SIG-M5 treated with dmso at 0.1 percent for 504 hours (cell line): ENCODE data around the gene ALPK3.

Experiments
- DNase-seq: peaks from one replicate; lab custom pipeline; 2025; ENCODE audit not compliant: unreplicated experiment; lab: John Stamatoyannopoulos, UW

Gene ALPK3

DNA sequence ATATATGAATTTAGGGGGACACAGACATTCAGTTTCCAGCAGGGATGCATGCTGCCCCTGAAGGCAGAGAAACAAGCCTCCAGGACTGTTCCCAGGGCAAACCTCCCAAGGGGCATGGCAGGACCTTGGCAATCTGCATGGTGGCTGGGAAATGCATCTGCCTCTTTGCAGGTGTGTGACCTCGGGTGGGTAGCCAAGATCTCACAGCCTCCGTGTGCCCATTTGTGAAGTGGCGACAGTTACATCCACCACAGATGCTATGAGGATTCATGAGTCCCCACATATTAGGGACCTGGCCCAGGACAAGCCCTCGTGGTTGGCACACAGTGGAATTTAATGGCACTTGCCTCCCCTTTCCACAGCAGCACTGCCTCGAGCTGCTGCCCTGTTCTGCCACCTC lies 97.2 kb downstream of the ALPK3 start:
- no peak for DNase-seq

DNA sequence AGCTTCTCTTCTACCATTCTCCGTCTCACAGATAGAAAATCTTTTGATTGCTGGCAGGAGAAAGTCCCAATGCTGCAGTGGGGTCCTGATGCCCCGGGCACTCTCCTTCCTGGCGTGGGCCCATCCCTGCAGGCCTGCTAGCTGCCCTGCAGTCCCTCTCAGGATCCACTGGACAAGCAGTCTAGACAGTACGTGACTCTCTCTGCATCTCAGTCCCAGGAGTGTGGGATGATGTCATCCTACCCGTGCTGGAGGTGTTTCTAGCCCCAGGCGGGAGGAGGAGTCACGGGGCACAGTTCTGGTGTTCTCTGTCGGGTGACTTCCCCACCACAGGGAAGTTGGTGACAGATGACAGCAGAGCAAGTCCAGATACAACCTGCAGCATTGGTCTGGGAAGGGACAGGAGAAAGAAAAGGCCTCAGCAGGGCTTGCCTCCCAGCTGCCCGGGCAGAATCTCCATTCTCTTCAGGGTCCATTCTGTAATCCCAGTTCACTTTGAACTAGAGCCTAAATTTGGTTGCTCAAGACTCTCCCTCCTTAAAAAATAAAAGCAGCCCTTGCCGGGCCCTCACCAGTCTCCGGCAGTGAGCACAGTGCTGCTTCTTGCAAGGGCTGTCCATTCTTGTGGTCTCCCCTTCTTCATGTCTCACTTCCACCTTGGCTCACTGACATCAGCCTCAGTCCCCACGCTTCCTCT lies 97.9 kb downstream of the ALPK3 start:
- DNase-seq = peak; percentile 85

GRCh38 chr15:84915606-84915958 lies 98.4 kb downstream of the ALPK3 start:
- no peak for DNase-seq

DNA sequence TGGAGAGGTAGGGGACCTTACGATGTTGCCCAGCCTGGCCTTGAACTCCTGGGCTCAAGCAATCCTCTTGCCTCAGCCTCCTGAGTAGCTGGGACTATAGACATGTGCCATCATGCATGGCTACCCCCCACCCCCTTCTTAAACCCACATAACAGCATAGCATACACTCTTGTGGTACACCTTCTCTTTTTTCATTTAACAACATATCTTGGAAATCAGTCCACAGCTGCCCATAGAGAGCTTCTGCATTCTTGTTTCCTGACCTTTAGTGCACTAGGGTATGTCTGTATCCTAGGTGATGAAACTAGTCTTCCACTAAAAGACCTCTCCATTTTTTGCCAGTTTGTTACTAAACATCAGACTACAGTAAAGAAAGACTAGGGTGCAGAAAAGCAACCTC lies 100.3 kb downstream of the ALPK3 start:
- DNase-seq = no peak

DNA sequence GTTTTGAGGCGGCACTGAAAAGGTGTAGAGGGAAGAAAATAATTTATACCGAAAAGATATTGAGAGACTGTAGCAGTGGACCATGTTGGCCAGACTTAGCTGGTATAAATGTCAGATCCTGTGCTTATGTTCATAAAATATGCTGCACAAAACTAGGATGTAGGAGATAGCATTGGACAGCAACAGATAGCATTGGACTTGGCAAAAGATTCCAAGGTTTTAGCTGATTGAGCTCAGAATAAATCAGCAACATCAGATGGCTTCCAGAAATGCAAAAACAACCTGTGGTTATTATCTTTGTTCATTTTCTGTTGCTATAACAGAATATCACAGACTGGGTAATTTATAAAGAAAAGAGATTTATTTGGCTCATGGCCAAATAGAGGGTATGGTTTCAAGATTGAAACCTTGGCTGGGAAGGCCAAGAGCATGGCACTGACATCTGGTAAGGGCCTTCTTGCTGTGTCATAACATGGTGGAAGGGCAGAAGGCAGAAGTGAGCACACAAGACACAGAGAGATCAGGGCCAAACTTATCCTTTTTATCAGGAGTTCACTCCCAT lies 102.0 kb downstream of the ALPK3 start:
- no peak for DNase-seq

- DNase-seq = no peak
These were observed 104.0 kb downstream of the ALPK3 start for GRCh38 chr15:84921121-84921520.

DNA sequence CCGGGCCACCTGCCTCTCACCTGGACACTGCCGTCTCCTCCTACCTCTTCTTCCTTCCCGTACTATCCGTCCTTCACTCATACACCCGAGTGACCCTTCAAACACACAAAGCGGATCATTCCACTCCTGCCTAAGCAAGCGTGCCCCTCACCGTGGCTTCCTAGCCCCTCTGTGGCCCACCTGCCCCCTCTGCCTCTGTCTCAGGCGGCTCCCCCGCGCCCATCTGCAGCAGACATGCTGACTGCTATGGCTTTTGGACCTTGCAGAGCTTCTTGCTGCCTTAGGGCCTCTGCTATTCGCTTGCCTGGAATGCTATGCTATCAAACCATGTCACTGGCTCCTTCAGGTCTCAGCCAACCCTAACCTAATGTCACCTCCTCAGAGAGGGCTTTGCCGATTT lies 105.4 kb downstream of the ALPK3 start:
- no peak for DNase-seq
